Measurements from ENCODE around the gene CRYBG1. TPM values are rescaled to one million over a fixed set of nuclear protein-coding genes. Genes with fewer than 3 reads are reported as not detected.

CRYBG1 gene
- total and polyA plus RNA-seq, 2 donors (not counting 3 experiments of a cell fraction or from before 2014, with no cell fraction given), result 4.1 to 30.1 TPM

DNA sequence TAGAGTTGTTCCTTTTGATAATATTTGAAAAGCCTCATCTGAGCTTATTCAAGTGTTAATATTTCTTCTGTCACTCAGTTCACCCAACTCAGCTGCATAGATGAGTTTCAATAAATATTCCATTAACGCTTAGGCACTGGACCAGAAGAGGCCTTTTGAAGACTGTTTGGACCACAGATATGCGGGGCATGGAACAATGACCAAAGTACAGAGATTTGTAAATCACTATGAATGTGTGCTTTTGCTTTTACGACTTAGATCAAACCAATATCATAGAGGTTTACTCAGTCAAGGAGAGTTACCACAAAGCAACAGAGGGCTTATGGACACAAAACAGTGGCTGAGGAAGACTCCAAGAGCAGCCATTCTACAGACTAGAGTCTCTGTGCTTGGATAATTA lies 168.9 kb downstream of the CRYBG1 start:
- intact Hi-C loops (cut with micrococcal nuclease) (no loop called here), dilution Hi-C loops (cut with MboI; ENCODE audit: extremely low pct_ligation_motif_present, low sequenced_read_pairs) (no loop called here)
- TF ChIP-seq FOS (IDR thresholded peaks at IDR 0.05; ENCODE audit: borderline replicate concordance, insufficient read depth, low read length) (no peak), EZH2 (IDR thresholded peaks at IDR 0.05; ENCODE audit: borderline replicate concordance, low read depth, low read length, severe bottlenecking) (no peak), GATA2 (IDR thresholded peaks at IDR 0.05; ENCODE audit: insufficient read depth, insufficient read length, low read depth, low read length) (no peak), POLR2A (IDR thresholded peaks at IDR 0.05; ENCODE audit: low read depth, low read length) (no peak), MYC (IDR thresholded peaks at IDR 0.05; ENCODE audit: low read depth, low read length) (no peak), POLR2AphosphoS5 (IDR thresholded peaks at IDR 0.05; ENCODE audit: insufficient read depth, low read depth, low read length) (no peak), JUN (IDR thresholded peaks at IDR 0.05; ENCODE audit: borderline replicate concordance, insufficient read depth, insufficient read length, low read depth) (no peak)
- TF ChIP-seq, protein P1, sequence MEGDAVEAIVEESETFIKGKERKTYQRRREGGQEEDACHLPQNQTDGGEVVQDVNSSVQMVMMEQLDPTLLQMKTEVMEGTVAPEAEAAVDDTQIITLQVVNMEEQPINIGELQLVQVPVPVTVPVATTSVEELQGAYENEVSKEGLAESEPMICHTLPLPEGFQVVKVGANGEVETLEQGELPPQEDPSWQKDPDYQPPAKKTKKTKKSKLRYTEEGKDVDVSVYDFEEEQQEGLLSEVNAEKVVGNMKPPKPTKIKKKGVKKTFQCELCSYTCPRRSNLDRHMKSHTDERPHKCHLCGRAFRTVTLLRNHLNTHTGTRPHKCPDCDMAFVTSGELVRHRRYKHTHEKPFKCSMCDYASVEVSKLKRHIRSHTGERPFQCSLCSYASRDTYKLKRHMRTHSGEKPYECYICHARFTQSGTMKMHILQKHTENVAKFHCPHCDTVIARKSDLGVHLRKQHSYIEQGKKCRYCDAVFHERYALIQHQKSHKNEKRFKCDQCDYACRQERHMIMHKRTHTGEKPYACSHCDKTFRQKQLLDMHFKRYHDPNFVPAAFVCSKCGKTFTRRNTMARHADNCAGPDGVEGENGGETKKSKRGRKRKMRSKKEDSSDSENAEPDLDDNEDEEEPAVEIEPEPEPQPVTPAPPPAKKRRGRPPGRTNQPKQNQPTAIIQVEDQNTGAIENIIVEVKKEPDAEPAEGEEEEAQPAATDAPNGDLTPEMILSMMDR (IDR thresholded peaks at IDR 0.05; ENCODE audit: extremely low read depth in 1 of 2, insufficient read depth in 1 of 2, low read depth in 1 of 2, low read length in 2 of 2), result no peak
- TF ChIP-seq, protein P2, sequence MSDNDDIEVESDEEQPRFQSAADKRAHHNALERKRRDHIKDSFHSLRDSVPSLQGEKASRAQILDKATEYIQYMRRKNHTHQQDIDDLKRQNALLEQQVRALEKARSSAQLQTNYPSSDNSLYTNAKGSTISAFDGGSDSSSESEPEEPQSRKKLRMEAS (IDR thresholded peaks at IDR 0.05; ENCODE audit: insufficient read depth, insufficient read length), result no peak
- H3K4me3 ChIP-seq (replicated peaks in 1 of 3; ENCODE audit: insufficient read depth in 1 of 3, low read depth in 1 of 3, low read length in 3 of 3), result no peak overlapping the region
- no peaks in the 10 kb centered on the region for H3K27me3 ChIP-seq (ENCODE audit: control insufficient read depth in 2 of 2, insufficient read depth in 2 of 2, low read length in 2 of 2)
- FAIRE-seq (no peak), DNase-seq (ENCODE audit: low read depth, low spot score) (no peak)
- BruUV-seq (replicated peaks), result no TSS peak
- H2AFZ ChIP-seq (ENCODE audit: low read depth, low read length), result no peak overlapping the region
- POLR2A ChIA-PET, result no interaction called here
- H3K9me3 ChIP-seq (replicated peaks; ENCODE audit: control insufficient read depth, insufficient read depth, low read length), result no peaks in the 10 kb centered on the region
- no peaks in the 10 kb centered on the region for H3K36me3 ChIP-seq (ENCODE audit: control insufficient read depth in 2 of 2, extremely low read depth in 1 of 2, insufficient read depth in 2 of 2, low read length in 2 of 2)
- CTCF ChIA-PET, result no interaction called here
- H4K20me1 ChIP-seq (replicated peaks; ENCODE audit: control insufficient read depth, extremely low read depth, insufficient read depth, low read length), result no peaks in the 10 kb centered on the region
- H3K4me2 ChIP-seq (ENCODE audit: insufficient read depth, low read length), result no peak overlapping the region
- no peaks in the 10 kb centered on the region for H3K9me1 ChIP-seq (replicated peaks; ENCODE audit: control insufficient read depth, extremely low read depth, insufficient read depth, low read length)
- no peaks in the 10 kb centered on the region for H3K79me2 ChIP-seq (ENCODE audit: control insufficient read depth, insufficient read depth, low read length)
- no peak overlapping the region for H3K9ac ChIP-seq (replicated peaks; ENCODE audit: extremely low read depth, insufficient read depth, low read length)
- peaks cover 56% of the 10 kb centered on the region for H3K4me1 ChIP-seq (ENCODE audit: control insufficient read depth, extremely low read depth, insufficient read depth, low read length)
- H3K27ac ChIP-seq (ENCODE audit: insufficient read depth, low read depth, low read length), result no peak overlapping the region
